Endodermal cell (in vitro differentiated cells): ENCODE results near the gene ZC3H18. TPM values are rescaled to one million over a fixed set of nuclear protein-coding genes. Genes with fewer than 3 reads are reported as not detected.
"Not testable (repeated sequence)": the region's sequence is repeated elsewhere in the genome, so short reads cannot be mapped to it uniquely, and the experiment has no call there.

ENCODE experiments used
- DNase-seq: peaks from one replicate; pipeline ENCODE4 v3.0.0-alpha.2; 2017
- H3K27ac ChIP-seq: 2 replicates; pipeline ENCODE4 v1.5.1; 2013; ENCODE audit warnings: mild to moderate bottlenecking, low read depth, low read length, moderate library complexity
- H3K27me3 ChIP-seq: 2 replicates; pipeline ENCODE4 v1.6.1; 2013; ENCODE audit warnings: mild to moderate bottlenecking, low read length, moderate library complexity; ENCODE audit not compliant: insufficient read depth, control insufficient read depth, poor library complexity, severe bottlenecking
- H3K36me3 ChIP-seq: 2 replicates; pipeline ENCODE4 v1.7.0; 2013; ENCODE audit warnings: mild to moderate bottlenecking, low read length, moderate library complexity; ENCODE audit not compliant: control insufficient read depth, insufficient read depth
- H3K4me1 ChIP-seq: one replicate; pipeline ENCODE4 v1.7.0; 2013; ENCODE audit warnings: low read length; ENCODE audit not compliant: control insufficient read depth, insufficient read depth
- H3K4me3 ChIP-seq: 2 replicates; pipeline ENCODE4 v1.5.1; 2013; ENCODE audit warnings: mild to moderate bottlenecking, low read length, moderate library complexity
- H3K9ac ChIP-seq: 2 replicates; pipeline ENCODE4 v1.6.1; 2013; ENCODE audit warnings: mild to moderate bottlenecking, low read length, moderate library complexity; ENCODE audit not compliant: poor library complexity, severe bottlenecking; ENCODE audit errors: extremely low read depth
- H3K9me3 ChIP-seq: 2 replicates; pipeline ENCODE4 v1.6.1; 2013; ENCODE audit warnings: mild to moderate bottlenecking, low read length, moderate library complexity; ENCODE audit not compliant: control insufficient read depth
- H3K27ac Mint-ChIP-seq: 2 replicates; pipeline ENCODE4 v1.8.0; 2020; ENCODE audit warnings: mixed read lengths
- H3K27me3 Mint-ChIP-seq: 2 replicates; pipeline ENCODE4 v1.8.0; 2021; ENCODE audit warnings: mild to moderate bottlenecking, mixed read lengths; ENCODE audit not compliant: insufficient read depth
- H3K36me3 Mint-ChIP-seq: 2 replicates; pipeline ENCODE4 v1.8.0; 2020; ENCODE audit warnings: low read depth, mixed read lengths
- H3K4me1 Mint-ChIP-seq: 2 replicates; pipeline ENCODE4 v1.8.0; 2020; ENCODE audit warnings: mixed read lengths
- H3K4me3 Mint-ChIP-seq: 2 replicates; pipeline ENCODE4 v1.8.0; 2020; ENCODE audit warnings: mild to moderate bottlenecking, moderate library complexity, mixed read lengths
- H3K9me3 Mint-ChIP-seq: 2 replicates; pipeline ENCODE4 v1.8.0; 2020; ENCODE audit warnings: mild to moderate bottlenecking, mixed read lengths
- CTCF ChIP-seq: fragments of 200-600 bp; sonication (generic); conservative IDR thresholded peaks from 2 replicates; pipeline ENCODE4 v1.5.0; 2021; ENCODE audit warnings: antibody characterized with exemption, mild to moderate bottlenecking
- WGBS, 2 experiments: methylation state at CpG; one replicate each; pipeline versions ENCODE4 v1.1.5 to v1.1.7; 2013; ENCODE audit warnings: missing lambda C conversion rate in 2 of 2, mixed read lengths in 1 of 2; ENCODE audit not compliant: insufficient coverage in 1 of 2, insufficient read length in 1 of 2; 5-methylcytosine and 5-hydroxymethylcytosine counted together
- total RNA-seq, 2 donors: library from RNA; stranded (reverse); fragmentation: NEBNext Ultra II Directional in 1 of 2; extraction: Animal tissue kit (Norgen Biotek cat#: 25700) in 1 of 2; gene quantifications; 2 replicates in 1 of 2; 3 replicates in 1 of 2; pipeline ENCODE4 v1.2.1, GENCODE V29; 2021

Gene ZC3H18
- total RNA-seq, 2 donors from 2014 or later: 75.4 to 76.6 TPM

- no peak overlapping the region for H3K4me3 Mint-ChIP-seq
- DNase-seq: no peak
- 94 to 100% methylated on average over 1 to 3 of the region's 3 CpGs for WGBS, 2 experiments
Observed at GRCh38 chr16:88665570-88665969, 95.4 kb downstream of the ZC3H18 start.

GRCh38 chr16:88667461-88667860, 97.3 kb downstream of the ZC3H18 start:
- H3K9ac ChIP-seq: no peak overlapping the region
- TF ChIP-seq CTCF: no peak
- no peak overlapping the region for H3K4me3 ChIP-seq
- no peaks in the 10 kb centered on the region for H3K4me1 Mint-ChIP-seq
- peaks cover 18% of the 10 kb centered on the region for H3K36me3 Mint-ChIP-seq
- no peaks in the 10 kb centered on the region for H3K27me3 ChIP-seq
- H3K27me3 Mint-ChIP-seq: no peaks in the 10 kb centered on the region
- H3K9me3 ChIP-seq: no peaks in the 10 kb centered on the region
- H3K4me3 Mint-ChIP-seq: no peak overlapping the region
- DNase-seq: no peak
- H3K4me1 ChIP-seq: no peaks in the 10 kb centered on the region
- peaks cover 2% of the 10 kb centered on the region for H3K9me3 Mint-ChIP-seq
- peaks cover 14% of the 10 kb centered on the region for H3K36me3 ChIP-seq
- 88 to 90% methylated on average over 3 to 5 of the region's 5 CpGs for WGBS, 2 experiments
- peak overlapping the region; percentile 22 for H3K27ac ChIP-seq
- H3K27ac Mint-ChIP-seq: no peak overlapping the region

More at GRCh38 chr16:88665570-88665969, 95.4 kb downstream of the ZC3H18 start:
- H3K4me3 ChIP-seq: no peak overlapping the region
- no peak overlapping the region for H3K27ac ChIP-seq
- Mint-ChIP-seq H3K36me3 (peaks cover 18% of the 10 kb centered on the region), H3K9me3 (peaks cover 2% of the 10 kb centered on the region), H3K27me3 (no peaks in the 10 kb centered on the region), H3K27ac (no peak overlapping the region), H3K4me1 (peaks cover 6% of the 10 kb centered on the region)
- H3K9ac ChIP-seq: no peak overlapping the region
- no peak for TF ChIP-seq CTCF
- no peaks in the 10 kb centered on the region for H3K9me3 ChIP-seq
- no peaks in the 10 kb centered on the region for H3K27me3 ChIP-seq
- peaks cover 14% of the 10 kb centered on the region for H3K36me3 ChIP-seq
- no peaks in the 10 kb centered on the region for H3K4me1 ChIP-seq

GRCh38 chr16:88669493-88669892, 99.3 kb downstream of the ZC3H18 start:
- WGBS, 2 experiments: 90 to 100% methylated on average over 1 to 5 of the region's 8 CpGs
- not testable (repeated sequence) for H3K27me3 ChIP-seq, H3K4me1 ChIP-seq, H3K4me1 Mint-ChIP-seq, H3K27ac ChIP-seq, H3K27ac Mint-ChIP-seq, H3K9ac ChIP-seq, H3K27me3 Mint-ChIP-seq, DNase-seq, H3K9me3 Mint-ChIP-seq, H3K4me3 Mint-ChIP-seq, H3K9me3 ChIP-seq, H3K4me3 ChIP-seq
- H3K36me3 Mint-ChIP-seq: peaks cover 25% of the 10 kb centered on the region
- H3K36me3 ChIP-seq: peaks cover 17% of the 10 kb centered on the region

- no peak for TF ChIP-seq CTCF
- WGBS, 2 experiments: 94 to 97% methylated on average over 7 to 8 of the region's 10 CpGs
Observed at GRCh38 chr16:88669980-88670379, 99.8 kb downstream of the ZC3H18 start.

More at GRCh38 chr16:88669980-88670379, 99.8 kb downstream of the ZC3H18 start:
- no peak overlapping the region for H3K4me3 ChIP-seq
- H3K9me3 ChIP-seq: no peaks in the 10 kb centered on the region
- no peak for DNase-seq
- Mint-ChIP-seq H3K4me3 (no peak overlapping the region), H3K27ac (no peak overlapping the region), H3K4me1 (no peaks in the 10 kb centered on the region), H3K36me3 (peaks cover 25% of the 10 kb centered on the region), H3K9me3 (peaks cover 2% of the 10 kb centered on the region), H3K27me3 (no peaks in the 10 kb centered on the region)
- H3K27me3 ChIP-seq: no peaks in the 10 kb centered on the region
- H3K27ac ChIP-seq: no peak overlapping the region
- no peaks in the 10 kb centered on the region for H3K4me1 ChIP-seq
- no peak overlapping the region for H3K9ac ChIP-seq
- peaks cover 14% of the 10 kb centered on the region for H3K36me3 ChIP-seq
